Loucy (cell line): Measurements from ENCODE around the gene BABAM2.

Experiments used
- EZH2phosphoT487 ChIP-seq: fragments of 200-600 bp; IDR thresholded peaks from 2 replicates; pipeline ENCODE4 v1.6.1; 2018; ENCODE audit warnings: antibody characterized with exemption, mild to moderate bottlenecking, moderate library complexity, borderline replicate concordance
- TF ChIP-seq, protein P1 (sequence below): fragments of 200-600 bp; sonication (generic); conservative IDR thresholded peaks from 2 replicates; pipeline ENCODE4 v1.5.1; 2014; ENCODE audit warnings: mild to moderate bottlenecking, antibody characterized with exemption, low read length

DNA sequence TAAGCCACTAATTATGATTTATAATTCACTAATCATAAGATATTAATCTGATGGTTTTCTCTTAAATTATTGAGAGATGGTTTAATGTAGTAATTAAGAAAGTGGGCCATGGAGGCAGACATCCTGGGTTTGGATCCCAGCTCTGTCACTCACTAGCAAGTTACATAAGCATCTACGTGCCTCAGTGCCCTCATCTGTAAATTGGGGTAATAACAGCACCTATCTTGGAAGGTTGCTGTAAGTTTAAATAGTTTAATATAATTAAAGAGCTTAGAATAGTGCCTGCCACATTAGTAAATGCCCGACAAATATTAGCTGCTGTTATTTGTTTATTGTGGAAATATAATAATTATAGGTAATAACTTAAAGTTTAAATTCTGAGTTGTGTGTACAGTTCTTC lies 30.9 kb downstream of the BABAM2 start:
- TF ChIP-seq, protein P1, sequence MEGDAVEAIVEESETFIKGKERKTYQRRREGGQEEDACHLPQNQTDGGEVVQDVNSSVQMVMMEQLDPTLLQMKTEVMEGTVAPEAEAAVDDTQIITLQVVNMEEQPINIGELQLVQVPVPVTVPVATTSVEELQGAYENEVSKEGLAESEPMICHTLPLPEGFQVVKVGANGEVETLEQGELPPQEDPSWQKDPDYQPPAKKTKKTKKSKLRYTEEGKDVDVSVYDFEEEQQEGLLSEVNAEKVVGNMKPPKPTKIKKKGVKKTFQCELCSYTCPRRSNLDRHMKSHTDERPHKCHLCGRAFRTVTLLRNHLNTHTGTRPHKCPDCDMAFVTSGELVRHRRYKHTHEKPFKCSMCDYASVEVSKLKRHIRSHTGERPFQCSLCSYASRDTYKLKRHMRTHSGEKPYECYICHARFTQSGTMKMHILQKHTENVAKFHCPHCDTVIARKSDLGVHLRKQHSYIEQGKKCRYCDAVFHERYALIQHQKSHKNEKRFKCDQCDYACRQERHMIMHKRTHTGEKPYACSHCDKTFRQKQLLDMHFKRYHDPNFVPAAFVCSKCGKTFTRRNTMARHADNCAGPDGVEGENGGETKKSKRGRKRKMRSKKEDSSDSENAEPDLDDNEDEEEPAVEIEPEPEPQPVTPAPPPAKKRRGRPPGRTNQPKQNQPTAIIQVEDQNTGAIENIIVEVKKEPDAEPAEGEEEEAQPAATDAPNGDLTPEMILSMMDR: no peak
- no peak for TF ChIP-seq EZH2phosphoT487
